Sciatic nerve (tissue), 2 donors: Measurements from ENCODE around the gene UHRF2. TPM values are rescaled to one million over a fixed set of nuclear protein-coding genes. Genes with fewer than 3 reads are reported as not detected.
"Not testable (repeated sequence)": the region's sequence is repeated elsewhere in the genome, so short reads cannot be mapped to it uniquely, and the experiment has no call there.

Source experiments
- ATAC-seq: fragments of 200-7000 bp; cut with Tn5 transposase; one replicate; pipeline ENCODE4 v1.9.1; 2020; ENCODE audit warnings: mild to moderate bottlenecking, moderate library complexity
- DNase-seq: peaks from one replicate; pipeline ENCODE4 v3.0.0-alpha.2; 2020; ENCODE audit warnings: low spot score
- intact Hi-C: fragments of 100-400 bp; cut with DNase I; formaldehyde crosslinking; loops from one replicate; pipeline ENCODE4 v1.14.2; 2022
- total RNA-seq: library from RNA; stranded (reverse); fragmentation: NEBNext Ultra II Directional; extraction: Animal tissue kit (Norgen Biotek cat#: 25700); gene quantifications from one replicate; pipeline ENCODE4 v1.2.1, GENCODE V29; 2021
- donor health status: DM: no; HTN: no; CAD: no.
- donor health status: DM: no; HTN: no; CAD: no.

The UHRF2 gene
- total RNA-seq = 66.1 TPM

GRCh38 chr9:6412487-6413364 is at the start of gene UHRF2:
Gene UHRF2 (plus strand): TSS chr9:6413199. CDS start chr9:6413491, 292 bp downstream.
- DNase-seq (peak; percentile 99), ATAC-seq (peak; percentile 99)
- intact Hi-C loops = no loop called here

- intact Hi-C loops = no loop called here
- DNase-seq = no peak
- ATAC-seq = no peak
These were observed 45.7 kb upstream of the UHRF2 start for GRCh38 chr9:6367128-6367890.

- no peak for DNase-seq
- no peak for ATAC-seq
- intact Hi-C loops = no loop called here
These were observed 44.2 kb upstream of the UHRF2 start for GRCh38 chr9:6368831-6369230.

- ATAC-seq, DNase-seq, intact Hi-C loops: not testable (repeated sequence)
These were observed 31.5 kb upstream of the UHRF2 start for GRCh38 chr9:6381477-6382012.

GRCh38 chr9:6382681-6383080 is 30.3 kb upstream of the UHRF2 start:
- intact Hi-C loops = no loop called here
- no peak for ATAC-seq
- DNase-seq = no peak

- no peak for ATAC-seq
- intact Hi-C loops = no loop called here
- no peak for DNase-seq
These were observed 29.3 kb upstream of the UHRF2 start for GRCh38 chr9:6383551-6384225.

GRCh38 chr9:6384732-6385131 is 28.3 kb upstream of the UHRF2 start:
- ATAC-seq (no peak), DNase-seq (no peak)
- intact Hi-C loops = no loop called here

- DNase-seq = no peak
- intact Hi-C loops = no loop called here
- ATAC-seq = no peak
These were observed 13.9 kb upstream of the UHRF2 start for GRCh38 chr9:6399071-6399470.

GRCh38 chr9:6405371-6405770 is 7.6 kb upstream of the UHRF2 start:
- DNase-seq (no peak), ATAC-seq (no peak)
- intact Hi-C loops = no loop called here

GRCh38 chr9:6407778-6408177 is 5.2 kb upstream of the UHRF2 start:
- intact Hi-C loops = no loop called here
- no peak for DNase-seq
- ATAC-seq = no peak

GRCh38 chr9:6408320-6408719 is 4.7 kb upstream of the UHRF2 start:
- no peak for ATAC-seq
- no peak for DNase-seq
- intact Hi-C loops = no loop called here

GRCh38 chr9:6409811-6410210 is 3.2 kb upstream of the UHRF2 start:
- no peak for DNase-seq
- intact Hi-C loops = no loop called here
- no peak for ATAC-seq

- no peak for DNase-seq
- intact Hi-C loops = no loop called here
- ATAC-seq = no peak
These were observed 2.4 kb upstream of the UHRF2 start for GRCh38 chr9:6410633-6411032.

- ATAC-seq (no peak), DNase-seq (no peak)
- intact Hi-C loops = no loop called here
These were observed 607 bp downstream of the UHRF2 start for GRCh38 chr9:6413365-6414246.

GRCh38 chr9:6414247-6414641 is 1.2 kb downstream of the UHRF2 start:
- no peak for DNase-seq
- ATAC-seq = no peak
- intact Hi-C loops = no loop called here

- intact Hi-C loops = no loop called here
- ATAC-seq (no peak), DNase-seq (no peak)
These were observed 2.3 kb downstream of the UHRF2 start for GRCh38 chr9:6415266-6415665.

GRCh38 chr9:6417186-6417585 is 4.2 kb downstream of the UHRF2 start:
- intact Hi-C loops = no loop called here
- ATAC-seq (no peak), DNase-seq (no peak)

- DNase-seq (no peak), ATAC-seq (no peak)
- intact Hi-C loops = no loop called here
These were observed 5.8 kb downstream of the UHRF2 start for GRCh38 chr9:6418764-6419163.

GRCh38 chr9:6424940-6425339 is 11.9 kb downstream of the UHRF2 start:
- intact Hi-C loops = no loop called here
- no peak for DNase-seq
- ATAC-seq = no peak
